Right lobe of liver (tissue), 6 donors: ENCODE results near the gene DDX49. TPM values are rescaled to one million over a fixed set of nuclear protein-coding genes. Genes with fewer than 3 reads are reported as not detected.

Experiments used
- ATAC-seq, 4 donors: fragments of 200-7000 bp; cut with Tn5 transposase; one replicate each; pipeline ENCODE4 v1.9.1; 2020; ENCODE audit warnings: mild to moderate bottlenecking in 4 of 4, moderate library complexity in 4 of 4
- DNase-seq, 3 donors: peaks; one replicate each; pipeline ENCODE4 v3.0.0-alpha.2; 2020
- H3K27ac ChIP-seq, 3 donors: fragments of 200-600 bp; one replicate each; pipeline ENCODE4 v1.8.0; 2022
- H3K27me3 ChIP-seq, 2 donors: fragments of 200-600 bp; one replicate each; pipeline ENCODE4 v1.8.0; 2022
- H3K36me3 ChIP-seq, 4 donors: fragments of 200-600 bp; sonication (generic) in 1 of 4; one replicate each; pipeline versions ENCODE4 v1.5.1 to v1.8.0; 2017 to 2022; ENCODE audit warnings: control low read depth in 1 of 4
- H3K4me1 ChIP-seq, 4 donors: fragments of 200-600 bp; sonication (generic) in 1 of 4; one replicate each; pipeline versions ENCODE4 v1.5.1 to v1.8.0; 2017 to 2022; ENCODE audit warnings: control low read depth in 1 of 4
- H3K4me3 ChIP-seq, 3 donors: fragments of 200-600 bp; one replicate each; pipeline ENCODE4 v1.8.0; 2022
- H3K9me3 ChIP-seq, 4 donors: fragments of 200-600 bp; sonication (generic) in 1 of 4; one replicate each; pipeline versions ENCODE4 v1.5.1 to v1.8.0; 2017 to 2022; ENCODE audit warnings: control low read depth in 1 of 4
- POLR2A ChIP-seq: fragments of 450-650 bp; IDR thresholded peaks from one replicate; pipeline ENCODE4 v1.6.1; 2017; ENCODE audit warnings: antibody characterized with exemption, mild to moderate bottlenecking
- WGBS: methylation state at CpG from one replicate; pipeline ENCODE4 v1.1.6; 2018; ENCODE audit warnings: low coverage, low lambda C conversion rate; ENCODE audit not compliant: insufficient coverage; ENCODE audit errors: missing lambda C conversion rate; 5-methylcytosine and 5-hydroxymethylcytosine counted together
- intact Hi-C, 2 donors: fragments of 100-400 bp; cut with DNase I; formaldehyde crosslinking; loops; one replicate each; pipeline versions ENCODE4 v1.11.2 to v1.14.1; 2022
- total RNA-seq, 6 experiments: library from RNA; depleted of rRNA in 2 of 6; stranded (reverse); fragments of >200 nt in 2 of 6; fragmentation: NEBNext Ultra II Directional in 3 of 6; extraction: Animal tissue kit (Norgen Biotek cat#: 25700) in 3 of 6; gene quantifications; one replicate each; pipeline versions ENCODE4 v1.1.0 to v1.2.4, GENCODE V29; 2016 to 2023
- TF ChIP-seq, protein P1 (sequence below), 4 donors: fragments of 200-600 bp in 3 of 4; fragments of 450-650 bp in 1 of 4; IDR thresholded peaks; one replicate each; pipeline versions ENCODE4 v1.5.1 to v1.8.0; 2016 to 2022; ENCODE audit warnings: antibody characterized with exemption in 4 of 4, mild to moderate bottlenecking in 2 of 4
- donor health status: DM: no; HTN: yes; CAD: no.
- donor health status: DM: no; HTN: no; CAD: no.
- donor health status: DM: no; HTN: no; CAD: no.
- donor health status: DM: no; HTN: yes; CAD: no.
- donor health status: DM: no; HTN: yes; CAD: no.

The DDX49 gene
- total RNA-seq, 6 experiments from 2014 or later = 15.8 to 37.9 (median 18.5) TPM

GRCh38 chr19:18898081-18898606, 21.4 kb upstream of the DDX49 start:
- WGBS = 54% methylated on average over 4 of the region's 18 CpGs
- ATAC-seq (peak in 3 of 4 donors; percentile 1 to 11 (median 6)), DNase-seq (no peak)
- TF ChIP-seq POLR2A = no peak
- TF ChIP-seq, protein P1, sequence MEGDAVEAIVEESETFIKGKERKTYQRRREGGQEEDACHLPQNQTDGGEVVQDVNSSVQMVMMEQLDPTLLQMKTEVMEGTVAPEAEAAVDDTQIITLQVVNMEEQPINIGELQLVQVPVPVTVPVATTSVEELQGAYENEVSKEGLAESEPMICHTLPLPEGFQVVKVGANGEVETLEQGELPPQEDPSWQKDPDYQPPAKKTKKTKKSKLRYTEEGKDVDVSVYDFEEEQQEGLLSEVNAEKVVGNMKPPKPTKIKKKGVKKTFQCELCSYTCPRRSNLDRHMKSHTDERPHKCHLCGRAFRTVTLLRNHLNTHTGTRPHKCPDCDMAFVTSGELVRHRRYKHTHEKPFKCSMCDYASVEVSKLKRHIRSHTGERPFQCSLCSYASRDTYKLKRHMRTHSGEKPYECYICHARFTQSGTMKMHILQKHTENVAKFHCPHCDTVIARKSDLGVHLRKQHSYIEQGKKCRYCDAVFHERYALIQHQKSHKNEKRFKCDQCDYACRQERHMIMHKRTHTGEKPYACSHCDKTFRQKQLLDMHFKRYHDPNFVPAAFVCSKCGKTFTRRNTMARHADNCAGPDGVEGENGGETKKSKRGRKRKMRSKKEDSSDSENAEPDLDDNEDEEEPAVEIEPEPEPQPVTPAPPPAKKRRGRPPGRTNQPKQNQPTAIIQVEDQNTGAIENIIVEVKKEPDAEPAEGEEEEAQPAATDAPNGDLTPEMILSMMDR (IDR thresholded peaks at IDR 0.05) = no peak
- no peak overlapping the region for H3K27ac ChIP-seq
- peaks cover 0 to 8% (median 2%) of the 10 kb centered on the region in 4 donors for H3K36me3 ChIP-seq
- H3K4me1 ChIP-seq = no peaks in the 10 kb centered on the region
- H3K9me3 ChIP-seq = no peaks in the 10 kb centered on the region
- H3K4me3 ChIP-seq = no peak overlapping the region
- H3K27me3 ChIP-seq = peaks cover 0 to 4% of the 10 kb centered on the region in 2 donors
- intact Hi-C loops = no loop called here

DNA sequence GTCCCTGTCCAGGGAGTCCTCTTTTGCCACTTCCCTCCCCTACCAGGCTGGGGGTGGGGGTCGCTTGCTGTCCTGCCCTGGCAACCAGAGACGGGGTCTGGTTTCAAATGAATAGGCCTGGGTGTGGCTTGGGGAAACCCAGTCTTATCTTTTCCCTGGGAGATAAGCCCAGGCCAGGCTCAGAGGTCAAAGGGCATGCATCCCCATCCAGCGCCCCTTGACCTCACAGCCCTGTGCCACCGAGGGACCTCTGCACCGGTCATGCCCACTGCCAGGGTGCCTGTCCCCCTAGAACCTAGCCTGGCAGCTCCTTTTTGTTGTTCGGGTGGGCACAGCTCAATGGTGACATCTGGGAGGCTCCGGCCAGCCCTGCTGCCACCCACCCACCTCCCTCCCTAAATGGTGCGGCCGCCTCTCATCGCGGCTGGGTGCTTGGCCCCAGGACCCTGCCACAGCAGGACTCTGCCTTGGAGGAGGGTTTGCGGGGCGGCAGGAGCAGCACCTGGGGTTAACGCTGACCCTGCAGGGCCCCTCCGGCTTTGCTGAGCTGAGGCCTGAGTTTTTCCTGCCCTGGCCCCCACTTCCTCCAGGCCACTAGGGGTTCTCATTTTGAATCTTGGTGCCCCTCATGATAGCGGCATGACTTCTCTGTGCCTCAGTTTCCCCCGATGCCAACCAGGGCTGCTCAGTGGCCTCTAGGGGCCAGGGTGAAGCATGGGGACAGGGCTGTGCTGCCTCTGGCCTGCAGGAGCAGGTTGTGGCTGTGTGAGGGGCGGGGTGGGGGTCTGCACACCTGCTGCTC, 20.7 kb upstream of the DDX49 start:
- no peak for TF ChIP-seq POLR2A
- TF ChIP-seq, protein P1 (IDR thresholded peaks at IDR 0.05) = no peak
- peak; percentile 8 to 56 (median 38) for ATAC-seq
- Histone ChIP-seq H3K36me3 (peaks cover 0 to 10% (median 3%) of the 10 kb centered on the region in 4 donors), H3K27me3 (peaks cover 0 to 4% of the 10 kb centered on the region in 2 donors), H3K4me1 (no peaks in the 10 kb centered on the region), H3K27ac (no peak overlapping the region), H3K9me3 (no peaks in the 10 kb centered on the region), H3K4me3 (no peak overlapping the region)
- DNase-seq = no peak
- intact Hi-C loops = no loop called here
- 0% methylated on average over 1 of the region's 18 CpGs for WGBS

DNA sequence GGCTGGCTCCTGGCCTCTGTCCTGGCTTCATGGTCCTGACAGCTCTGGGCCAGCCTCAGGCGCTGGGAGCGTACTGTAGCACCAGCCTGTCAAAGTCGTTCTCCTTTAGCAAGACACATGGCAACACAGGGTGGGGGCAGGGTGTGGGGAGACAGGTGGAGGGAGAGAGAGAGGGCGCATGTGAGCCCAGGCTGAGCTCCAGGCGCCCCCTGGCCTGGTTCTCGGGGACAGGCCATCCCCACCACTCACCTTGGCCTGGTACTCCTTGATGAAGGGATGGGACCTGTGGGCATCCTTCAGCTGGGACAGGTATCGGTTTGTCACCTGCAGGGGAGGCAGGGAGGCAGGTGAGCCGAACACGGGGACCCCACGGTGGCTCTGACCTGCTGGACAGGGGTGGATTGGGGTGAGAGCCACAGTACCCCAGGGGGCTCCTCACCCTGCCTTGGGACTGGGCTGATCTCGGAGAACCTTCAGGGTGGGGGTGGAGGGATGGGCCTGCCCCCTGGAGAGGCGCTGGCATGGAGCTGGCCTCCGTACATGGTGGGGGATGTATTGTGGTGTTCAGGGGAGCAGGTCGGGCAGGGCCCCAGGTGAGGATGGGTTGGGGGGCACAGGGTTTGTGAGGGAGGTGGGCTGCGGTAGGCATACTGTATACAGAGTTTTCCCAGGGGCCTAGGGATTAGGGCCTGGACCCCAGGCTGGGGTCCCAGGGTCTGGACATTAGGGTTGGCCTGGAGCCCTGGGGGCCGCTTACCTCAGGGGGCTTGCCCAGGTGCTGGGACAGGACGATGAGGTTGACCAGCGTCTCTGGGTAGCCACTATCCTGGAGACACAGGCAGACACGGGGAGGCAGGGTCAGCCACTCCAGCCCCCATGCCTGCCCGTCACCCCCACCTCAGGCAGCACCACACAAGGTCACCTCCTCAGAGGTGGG, 19.6 kb upstream of the DDX49 start:
- Histone ChIP-seq H3K4me3 (no peak overlapping the region), H3K27me3 (no peaks in the 10 kb centered on the region), H3K9me3 (no peaks in the 10 kb centered on the region), H3K36me3 (peaks cover 0 to 10% (median 3%) of the 10 kb centered on the region in 4 donors), H3K27ac (no peak overlapping the region), H3K4me1 (no peaks in the 10 kb centered on the region)
- 100% methylated on average over 3 of the region's 20 CpGs for WGBS
- intact Hi-C loops = no loop called here
- DNase-seq (no peak), ATAC-seq (peak in 1 of 4 donors; percentile 4)
- TF ChIP-seq, protein P1 (IDR thresholded peaks at IDR 0.05) = no peak
- TF ChIP-seq POLR2A = no peak

DNA sequence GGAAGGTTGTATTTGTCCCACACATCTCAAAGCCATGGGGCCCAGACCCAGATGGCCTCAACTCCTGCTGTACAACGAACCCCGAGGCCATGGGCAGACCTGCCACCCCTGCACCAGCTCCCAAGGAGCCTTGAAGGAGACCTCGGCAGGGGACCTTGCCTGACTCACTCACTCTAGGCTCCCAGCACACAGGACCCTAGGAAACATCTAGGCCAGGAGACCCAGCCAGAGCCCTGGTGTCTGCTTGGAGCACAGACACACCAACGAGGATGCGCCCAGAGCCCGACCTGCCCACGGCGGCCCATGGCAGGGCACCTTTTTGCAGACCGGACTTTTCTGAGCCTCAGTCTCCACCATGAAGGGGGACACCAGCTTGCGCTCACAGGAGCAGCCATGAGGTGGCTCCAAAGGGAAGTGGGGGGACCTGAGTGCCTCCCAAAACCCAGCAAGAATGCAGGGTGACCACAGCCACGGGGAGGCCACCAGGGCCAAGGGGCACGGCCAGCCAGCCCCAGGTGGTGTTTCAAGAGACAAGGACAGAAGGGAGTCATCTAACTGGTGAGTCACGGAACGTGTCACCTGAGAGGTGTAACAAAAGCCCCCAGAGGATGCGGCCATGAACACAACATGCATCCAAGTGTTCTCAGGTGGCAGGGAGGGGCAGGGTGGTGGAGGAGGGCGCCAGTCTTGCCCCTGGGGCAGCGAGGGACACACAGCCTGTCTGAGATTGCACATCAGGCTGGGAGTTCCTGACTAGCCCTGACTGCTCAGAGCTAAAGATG, 18.6 kb upstream of the DDX49 start:
- no peak for DNase-seq

More for the DNA sequence above, 18.6 kb upstream of the DDX49 start:
- no peak overlapping the region for H3K27ac ChIP-seq
- no peaks in the 10 kb centered on the region for H3K4me1 ChIP-seq
- TF ChIP-seq, protein P1 (IDR thresholded peaks at IDR 0.05) = no peak
- TF ChIP-seq POLR2A = no peak
- H3K27me3 ChIP-seq = no peaks in the 10 kb centered on the region
- peaks cover 0 to 10% (median 3%) of the 10 kb centered on the region in 4 donors for H3K36me3 ChIP-seq
- H3K9me3 ChIP-seq = no peaks in the 10 kb centered on the region
- ATAC-seq = no peak
- intact Hi-C loops = no loop called here
- WGBS = 100% methylated on average over 2 of the region's 17 CpGs
- no peak overlapping the region for H3K4me3 ChIP-seq
